Choroid plexus epithelial cell (primary cell): ENCODE data around the gene CD164L2.

ENCODE experiments used
- DNase-seq: peaks from one replicate; pipeline ENCODE4 v3.0.0-alpha.2; 2010; ENCODE audit warnings: low read depth
- H3K4me3 ChIP-seq: 2 replicates; pipeline ENCODE4 v1.5.1; 2011; ENCODE audit warnings: low read depth, mild to moderate bottlenecking, control low read depth, low read length, moderate library complexity
- CTCF ChIP-seq: conservative IDR thresholded peaks from 2 replicates; pipeline ENCODE4 v1.5.1; 2011; ENCODE audit warnings: low read depth, mild to moderate bottlenecking, control low read depth, inconsistent platforms, low read length, moderate library complexity

Gene CD164L2

GRCh38 chr1:27349784-27350662 is 33.1 kb downstream of the CD164L2 start:
- DNase-seq, result peak; percentile 74
- peak overlapping the region; percentile 49 for H3K4me3 ChIP-seq
- TF ChIP-seq CTCF, result no peak

GRCh38 chr1:27348861-27349783 is 34.0 kb downstream of the CD164L2 start:
- no peak for TF ChIP-seq CTCF
- DNase-seq, result no peak
- H3K4me3 ChIP-seq, result peak overlapping the region; percentile 49

GRCh38 chr1:27346991-27347624 is 36.0 kb downstream of the CD164L2 start:
- DNase-seq, result no peak
- no peak for TF ChIP-seq CTCF
- no peak overlapping the region for H3K4me3 ChIP-seq

- no peak for TF ChIP-seq CTCF
- DNase-seq, result no peak
- no peak overlapping the region for H3K4me3 ChIP-seq
Measured at GRCh38 chr1:27346357-27346756, 36.8 kb downstream of the CD164L2 start.

- DNase-seq, result no peak
- no peak for TF ChIP-seq CTCF
- no peak overlapping the region for H3K4me3 ChIP-seq
Measured at GRCh38 chr1:27345272-27345671, 37.9 kb downstream of the CD164L2 start.

- no peak for TF ChIP-seq CTCF
- no peak for DNase-seq
- H3K4me3 ChIP-seq, result no peak overlapping the region
Measured at GRCh38 chr1:27343639-27344025, 39.5 kb downstream of the CD164L2 start.
